CD4-positive, alpha-beta memory T cell (primary cell): ENCODE measurements around the gene GCK. TPM values are rescaled to one million over a fixed set of nuclear protein-coding genes. Genes with fewer than 3 reads are reported as not detected.

Experiments
- CTCF ChIA-PET: fragments of 350-600 bp; sonication (Branson Sonifier 250); formaldehyde crosslinking; loops from one replicate; lab custom pipeline; 2021; ENCODE audit warnings: inconsistent platforms; ENCODE audit not compliant: partially characterized antibody; lab: Charles Lee
- POLR2A ChIA-PET: fragments of 350-600 bp; sonication (Branson Sonifier 250); formaldehyde crosslinking; loops from one replicate; lab custom pipeline; 2021; ENCODE audit not compliant: partially characterized antibody; lab: Charles Lee
- DNase-seq, 5 donors: peaks; one replicate each; pipeline versions ENCODE4 v3.0.0 to v3.0.0-alpha.2; 2020 to 2022; ENCODE audit warnings: mixed read lengths in 1 of 5
- H3K27ac ChIP-seq: one replicate; pipeline ENCODE4 v1.7.0; 2013; ENCODE audit warnings: low read depth, low read length
- H3K27me3 ChIP-seq: 2 replicates; pipeline ENCODE4 v1.7.0; 2013; ENCODE audit warnings: mild to moderate bottlenecking, low read length, moderate library complexity; ENCODE audit not compliant: insufficient read depth
- H3K36me3 ChIP-seq: 2 replicates; pipeline ENCODE4 v1.7.0; 2013; ENCODE audit warnings: mild to moderate bottlenecking, low read length, moderate library complexity; ENCODE audit not compliant: insufficient read depth
- H3K4me1 ChIP-seq: 2 replicates; pipeline ENCODE4 v1.7.0; 2013; ENCODE audit warnings: mild to moderate bottlenecking, low read length, moderate library complexity; ENCODE audit not compliant: insufficient read depth
- H3K4me3 ChIP-seq, 2 donors: one replicate each; pipeline ENCODE4 v1.7.0; 2013; ENCODE audit warnings: low read length in 2 of 2, mild to moderate bottlenecking in 1 of 2
- H3K9me3 ChIP-seq, 2 donors: one replicate each; pipeline ENCODE4 v1.7.0; 2013; ENCODE audit warnings: low read length in 2 of 2, control low read depth in 1 of 2; ENCODE audit not compliant: control insufficient read depth in 1 of 2
- H3K27ac Mint-ChIP-seq, 7 donors: one replicate each; pipeline ENCODE4 v1.8.0; 2020 to 2021; ENCODE audit warnings: mixed read lengths in 7 of 7, mild to moderate bottlenecking in 6 of 7, inconsistent platforms in 3 of 7, moderate library complexity in 3 of 7
- H3K27me3 Mint-ChIP-seq, 2 donors: one replicate each; pipeline ENCODE4 v1.8.0; 2020 to 2021; ENCODE audit warnings: mixed read lengths in 2 of 2
- H3K36me3 Mint-ChIP-seq, 2 donors: one replicate each; pipeline ENCODE4 v1.8.0; 2020 to 2021; ENCODE audit warnings: mixed read lengths in 2 of 2, inconsistent platforms in 1 of 2, mild to moderate bottlenecking in 1 of 2
- H3K4me1 Mint-ChIP-seq, 4 donors: one replicate each; pipeline ENCODE4 v1.8.0; 2020 to 2021; ENCODE audit warnings: mixed read lengths in 4 of 4, mild to moderate bottlenecking in 1 of 4
- H3K4me3 Mint-ChIP-seq, 8 donors: one replicate each; pipeline ENCODE4 v1.8.0; 2020 to 2021; ENCODE audit warnings: mixed read lengths in 8 of 8, mild to moderate bottlenecking in 7 of 8, moderate library complexity in 6 of 8, inconsistent platforms in 3 of 8
- H3K9me3 Mint-ChIP-seq, 8 donors: one replicate each; pipeline ENCODE4 v1.8.0; 2020 to 2021; ENCODE audit warnings: mixed read lengths in 8 of 8, mild to moderate bottlenecking in 5 of 8, inconsistent platforms in 3 of 8, moderate library complexity in 1 of 8
- intact Hi-C: fragments of 100-400 bp; cut with micrococcal nuclease; formaldehyde crosslinking; loops from one replicate; pipeline ENCODE4 v1.15.1; 2023
- polyA plus RNA-seq, 2 donors: library from polyadenylated mRNA; unstranded; fragments of 300-500 nt; fragmentation: Illumina TruSeq; gene quantifications; one replicate each; pipeline ENCODE4 v1.2.3, GENCODE V29; 2021
- total RNA-seq, 2 experiments: library from RNA; stranded (reverse); gene quantifications; one replicate each; pipeline ENCODE4 v1.2.3, GENCODE V29; 2021

GCK gene
- total and polyA plus RNA-seq, 4 experiments from 2014 or later: 0.33 to 0.38 TPM; not detected in 2

GRCh38 chr7:44112997-44113763, 76.1 kb downstream of the GCK start:
- H3K9me3 Mint-ChIP-seq: no peaks in the 10 kb centered on the region
- H3K36me3 ChIP-seq: peaks cover 8% of the 10 kb centered on the region
- H3K27me3 ChIP-seq: no peaks in the 10 kb centered on the region
- H3K27ac ChIP-seq: no peak overlapping the region
- no peaks in the 10 kb centered on the region for H3K4me1 Mint-ChIP-seq
- H3K27ac Mint-ChIP-seq: no peak overlapping the region
- H3K36me3 Mint-ChIP-seq: peaks cover 4 to 37% of the 10 kb centered on the region in 2 donors
- CTCF ChIA-PET: no interaction called here
- no peak overlapping the region for H3K4me3 ChIP-seq
- H3K27me3 Mint-ChIP-seq: no peaks in the 10 kb centered on the region
- H3K4me3 Mint-ChIP-seq: no peak overlapping the region
- no peak for DNase-seq
- intact Hi-C loops: no loop called here
- POLR2A ChIA-PET: interaction anchor here (1.4 kb wide), 1 partner anchor 10 kb away, joined by 4 read pairs; the partner anchor contains the start of gene POLD2
- H3K9me3 ChIP-seq: no peaks in the 10 kb centered on the region
- no peaks in the 10 kb centered on the region for H3K4me1 ChIP-seq

- Mint-ChIP-seq H3K4me3 (no peak overlapping the region), H3K27ac (no peak overlapping the region), H3K9me3 (no peaks in the 10 kb centered on the region), H3K27me3 (no peaks in the 10 kb centered on the region), H3K36me3 (peaks cover 0 to 30% of the 10 kb centered on the region in 2 donors), H3K4me1 (no peaks in the 10 kb centered on the region)
- no peaks in the 10 kb centered on the region for H3K4me1 ChIP-seq
- peaks cover 8% of the 10 kb centered on the region for H3K36me3 ChIP-seq
- ChIA-PET CTCF (no interaction called here), POLR2A (interaction anchor here (1.0 kb wide), 1 partner anchor 10 kb away, joined by 4 read pairs; no protein-coding TSS in a partner anchor)
- H3K27ac ChIP-seq: no peak overlapping the region
- DNase-seq: no peak
- no peaks in the 10 kb centered on the region for H3K27me3 ChIP-seq
- intact Hi-C loops: no loop called here
- no peaks in the 10 kb centered on the region for H3K9me3 ChIP-seq
- no peak overlapping the region for H3K4me3 ChIP-seq
Observed at GRCh38 chr7:44112231-44112996, 76.8 kb downstream of the GCK start.

- Histone ChIP-seq H3K4me1 (no peaks in the 10 kb centered on the region), H3K4me3 (no peak overlapping the region), H3K9me3 (no peaks in the 10 kb centered on the region), H3K36me3 (peaks cover 8% of the 10 kb centered on the region), H3K27ac (no peak overlapping the region), H3K27me3 (no peaks in the 10 kb centered on the region)
- POLR2A ChIA-PET: interaction anchor here (1.0 kb wide), 1 partner anchor 10 kb away, joined by 4 read pairs; no protein-coding TSS in a partner anchor
- H3K27ac Mint-ChIP-seq: no peak overlapping the region
- DNase-seq: no peak
- H3K27me3 Mint-ChIP-seq: no peaks in the 10 kb centered on the region
- peaks cover 0 to 25% of the 10 kb centered on the region in 2 donors for H3K36me3 Mint-ChIP-seq
- H3K4me1 Mint-ChIP-seq: no peaks in the 10 kb centered on the region
- CTCF ChIA-PET: no interaction called here
- intact Hi-C loops: no loop called here
- no peak overlapping the region for H3K4me3 Mint-ChIP-seq
- no peaks in the 10 kb centered on the region for H3K9me3 Mint-ChIP-seq
Observed at GRCh38 chr7:44111761-44112160, 77.5 kb downstream of the GCK start.

GRCh38 chr7:44110719-44111635, 78.3 kb downstream of the GCK start:
- no peak overlapping the region for H3K4me3 ChIP-seq
- no peaks in the 10 kb centered on the region for H3K4me1 ChIP-seq
- Mint-ChIP-seq H3K27me3 (peaks cover 0 to under 1% of the 10 kb centered on the region in 2 donors), H3K36me3 (peaks cover 0 to 21% of the 10 kb centered on the region in 2 donors), H3K27ac (no peak overlapping the region), H3K4me3 (no peak overlapping the region), H3K9me3 (no peaks in the 10 kb centered on the region), H3K4me1 (peaks cover 0 to 4% (median 0%) of the 10 kb centered on the region in 4 donors)
- POLR2A ChIA-PET: no interaction called here
- no peaks in the 10 kb centered on the region for H3K27me3 ChIP-seq
- no peak for DNase-seq
- no peaks in the 10 kb centered on the region for H3K9me3 ChIP-seq
- peaks cover 8% of the 10 kb centered on the region for H3K36me3 ChIP-seq
- H3K27ac ChIP-seq: no peak overlapping the region
- CTCF ChIA-PET: no interaction called here
- intact Hi-C loops: no loop called here

GRCh38 chr7:44109991-44110390, 79.2 kb downstream of the GCK start:
- H3K4me3 Mint-ChIP-seq: no peak overlapping the region
- H3K4me1 Mint-ChIP-seq: peaks cover 2 to 14% (median 4%) of the 10 kb centered on the region in 4 donors
- peaks cover 4 to 10% of the 10 kb centered on the region in 2 donors for H3K27me3 Mint-ChIP-seq
- H3K9me3 Mint-ChIP-seq: peaks cover 0 to 2% (median 0%) of the 10 kb centered on the region in 8 donors
- Histone ChIP-seq H3K36me3 (peaks cover 2% of the 10 kb centered on the region), H3K27ac (no peak overlapping the region), H3K9me3 (no peaks in the 10 kb centered on the region), H3K4me1 (no peaks in the 10 kb centered on the region), H3K4me3 (no peak overlapping the region), H3K27me3 (peaks cover 5% of the 10 kb centered on the region)
- H3K36me3 Mint-ChIP-seq: peaks cover 0 to 13% of the 10 kb centered on the region in 2 donors
- no peak for DNase-seq
- POLR2A ChIA-PET: no interaction called here
- CTCF ChIA-PET: no interaction called here
- H3K27ac Mint-ChIP-seq: no peak overlapping the region
- intact Hi-C loops: no loop called here

- H3K27ac Mint-ChIP-seq: peak overlapping the region in 1 of 7 donors; percentile 30
- CTCF ChIA-PET: no interaction called here
Observed at GRCh38 chr7:44108768-44109750, 80.2 kb downstream of the GCK start.

More at GRCh38 chr7:44108768-44109750, 80.2 kb downstream of the GCK start:
- H3K4me1 Mint-ChIP-seq: peaks cover 2 to 16% (median 4%) of the 10 kb centered on the region in 4 donors
- peaks cover 7% of the 10 kb centered on the region for H3K27me3 ChIP-seq
- H3K4me3 Mint-ChIP-seq: no peak overlapping the region
- H3K9me3 Mint-ChIP-seq: peaks cover 0 to 2% (median 0%) of the 10 kb centered on the region in 8 donors
- intact Hi-C loops: no loop called here
- H3K36me3 Mint-ChIP-seq: peaks cover 0 to 7% of the 10 kb centered on the region in 2 donors
- no peaks in the 10 kb centered on the region for H3K9me3 ChIP-seq
- no peak overlapping the region for H3K4me3 ChIP-seq
- no peaks in the 10 kb centered on the region for H3K36me3 ChIP-seq
- no peak for DNase-seq
- H3K27ac ChIP-seq: no peak overlapping the region
- peaks cover 4 to 10% of the 10 kb centered on the region in 2 donors for H3K27me3 Mint-ChIP-seq
- peaks cover 5% of the 10 kb centered on the region for H3K4me1 ChIP-seq
- POLR2A ChIA-PET: no interaction called here
